Parathyroid adenoma (tissue), 2 donors: Measurements from ENCODE around the gene SPTBN1.
A peak's percentile ranks its signal among the peaks of the same experiment; 100 is the strongest.

ENCODE experiments used
- H2AFZ ChIP-seq: fragments of 300-600 bp; sonication (generic); one replicate; pipeline ENCODE4 v1.7.0; 2017; ENCODE audit warnings: antibody characterized with exemption, mild to moderate bottlenecking
- H3K27ac ChIP-seq: fragments of 300-600 bp; sonication (generic); one replicate; pipeline ENCODE4 v1.7.0; 2017
- H3K27me3 ChIP-seq: fragments of 300-600 bp; sonication (generic); one replicate; pipeline ENCODE4 v1.7.0; 2017; ENCODE audit warnings: low read length; ENCODE audit not compliant: control insufficient read depth, insufficient read depth
- H3K36me3 ChIP-seq: fragments of 300-600 bp; sonication (generic); one replicate; pipeline ENCODE4 v1.7.0; 2017; ENCODE audit warnings: low read length; ENCODE audit not compliant: control insufficient read depth, insufficient read depth
- H3K4me1 ChIP-seq: fragments of 300-600 bp; sonication (generic); one replicate; pipeline ENCODE4 v1.7.0; 2017; ENCODE audit warnings: control low read depth
- H3K4me2 ChIP-seq: fragments of 300-600 bp; sonication (generic); one replicate; pipeline ENCODE4 v1.7.0; 2017; ENCODE audit warnings: low read length
- H3K4me3 ChIP-seq: fragments of 300-600 bp; sonication (generic); one replicate; pipeline ENCODE4 v1.7.0; 2017; ENCODE audit warnings: low read depth, low read length
- H3K79me2 ChIP-seq: fragments of 300-600 bp; sonication (generic); one replicate; pipeline ENCODE4 v1.7.0; 2017; ENCODE audit warnings: control low read depth
- H3K9ac ChIP-seq: fragments of 300-600 bp; sonication (generic); one replicate; pipeline ENCODE4 v1.7.0; 2017; ENCODE audit warnings: mild to moderate bottlenecking
- H3K9me3 ChIP-seq: fragments of 300-600 bp; sonication (generic); one replicate; pipeline ENCODE4 v1.7.0; 2017; ENCODE audit warnings: low read length; ENCODE audit not compliant: control insufficient read depth
- CTCF ChIP-seq: fragments of 300-600 bp; sonication (generic); IDR thresholded peaks from one replicate; pipeline ENCODE4 v1.7.0; 2017; ENCODE audit warnings: antibody characterized with exemption, mild to moderate bottlenecking
- donor health status: primary hyperparathyroidism.

SPTBN1 gene

GRCh38 chr2:54549917-54550518 is 93.9 kb downstream of the SPTBN1 start:
- Histone ChIP-seq H3K4me2 (peak overlapping the region; percentile 24), H3K36me3 (no peaks in the 10 kb centered on the region), H3K9ac (no peak overlapping the region), H3K4me1 (peaks cover 45% of the 10 kb centered on the region), H3K4me3 (peak overlapping the region; percentile 11), H3K9me3 (no peaks in the 10 kb centered on the region), H3K79me2 (peaks cover 49% of the 10 kb centered on the region), H3K27ac (peak overlapping the region; percentile 71), H3K27me3 (no peaks in the 10 kb centered on the region), H2AFZ (peak overlapping the region; percentile 43)
- no peak for TF ChIP-seq CTCF

- Histone ChIP-seq H2AFZ (no peak overlapping the region), H3K79me2 (peaks cover 46% of the 10 kb centered on the region), H3K27ac (peak overlapping the region; percentile 71), H3K4me3 (peak overlapping the region; percentile 11), H3K9ac (no peak overlapping the region), H3K27me3 (no peaks in the 10 kb centered on the region), H3K4me2 (peak overlapping the region; percentile 24), H3K4me1 (peaks cover 43% of the 10 kb centered on the region), H3K9me3 (no peaks in the 10 kb centered on the region), H3K36me3 (no peaks in the 10 kb centered on the region)
- TF ChIP-seq CTCF = no peak
Observed at GRCh38 chr2:54550547-54550946, 94.4 kb downstream of the SPTBN1 start.

GRCh38 chr2:54551123-54551756 is 95.1 kb downstream of the SPTBN1 start:
- Histone ChIP-seq H3K9ac (no peak overlapping the region), H3K4me1 (peaks cover 36% of the 10 kb centered on the region), H2AFZ (peak overlapping the region; percentile 25), H3K27me3 (no peaks in the 10 kb centered on the region), H3K4me3 (no peak overlapping the region), H3K79me2 (peaks cover 41% of the 10 kb centered on the region), H3K27ac (peak overlapping the region; percentile 71), H3K4me2 (peak overlapping the region; percentile 23), H3K36me3 (no peaks in the 10 kb centered on the region), H3K9me3 (no peaks in the 10 kb centered on the region)
- TF ChIP-seq CTCF = no peak

GRCh38 chr2:54553075-54553474 is 96.9 kb downstream of the SPTBN1 start:
- no peak for TF ChIP-seq CTCF
- Histone ChIP-seq H3K4me2 (no peak overlapping the region), H2AFZ (no peak overlapping the region), H3K27ac (no peak overlapping the region), H3K4me1 (peaks cover 40% of the 10 kb centered on the region), H3K27me3 (no peaks in the 10 kb centered on the region), H3K79me2 (peaks cover 41% of the 10 kb centered on the region), H3K4me3 (no peak overlapping the region), H3K9ac (no peak overlapping the region), H3K36me3 (no peaks in the 10 kb centered on the region), H3K9me3 (no peaks in the 10 kb centered on the region)

GRCh38 chr2:54553775-54554174 is 97.6 kb downstream of the SPTBN1 start:
- Histone ChIP-seq H3K27ac (no peak overlapping the region), H3K9ac (no peak overlapping the region), H3K27me3 (no peaks in the 10 kb centered on the region), H3K79me2 (peaks cover 37% of the 10 kb centered on the region), H3K4me1 (peaks cover 40% of the 10 kb centered on the region), H2AFZ (no peak overlapping the region), H3K36me3 (no peaks in the 10 kb centered on the region), H3K4me3 (no peak overlapping the region), H3K9me3 (no peaks in the 10 kb centered on the region), H3K4me2 (no peak overlapping the region)
- no peak for TF ChIP-seq CTCF
